Endothelial cell (in vitro differentiated cells): Measurements from ENCODE around the gene MAML3. TPM values are rescaled to one million over a fixed set of nuclear protein-coding genes. Genes with fewer than 3 reads are reported as not detected.

ENCODE experiments used
- DNase-seq: peaks from one replicate; pipeline ENCODE4 v3.0.0; 2021; ENCODE audit warnings: low spot score
- H3K27ac Mint-ChIP-seq: one replicate; pipeline ENCODE4 v1.8.0; 2021; ENCODE audit warnings: mixed read lengths, inconsistent platforms; ENCODE audit not compliant: unreplicated experiment
- H3K27me3 Mint-ChIP-seq: one replicate; pipeline ENCODE4 v1.8.0; 2021; ENCODE audit warnings: mild to moderate bottlenecking, moderate library complexity, mixed read lengths, inconsistent platforms; ENCODE audit not compliant: unreplicated experiment
- H3K36me3 Mint-ChIP-seq: one replicate; pipeline ENCODE4 v1.8.0; 2021; ENCODE audit warnings: mild to moderate bottlenecking, low read depth, mixed read lengths, inconsistent platforms; ENCODE audit not compliant: unreplicated experiment
- H3K4me1 Mint-ChIP-seq: one replicate; pipeline ENCODE4 v1.8.0; 2021; ENCODE audit warnings: mild to moderate bottlenecking, mixed read lengths, inconsistent platforms; ENCODE audit not compliant: unreplicated experiment
- H3K4me3 Mint-ChIP-seq: one replicate; pipeline ENCODE4 v1.8.0; 2021; ENCODE audit warnings: mild to moderate bottlenecking, mixed read lengths, inconsistent platforms; ENCODE audit not compliant: unreplicated experiment
- H3K9me3 Mint-ChIP-seq: one replicate; pipeline ENCODE4 v1.8.0; 2021; ENCODE audit warnings: mixed read lengths, inconsistent platforms; ENCODE audit not compliant: unreplicated experiment
- CTCF ChIP-seq: fragments of 200-600 bp; sonication (generic); IDR thresholded peaks from one replicate; pipeline ENCODE4 v1.5.0; 2021; ENCODE audit warnings: antibody characterized with exemption; ENCODE audit not compliant: unreplicated experiment
- total RNA-seq: library from RNA; stranded (reverse); fragmentation: NEBNext Ultra II Directional; extraction: Animal tissue kit (Norgen Biotek cat#: 25700); gene quantifications from one replicate; pipeline ENCODE4 v1.2.1, GENCODE V29; 2021; ENCODE audit not compliant: unreplicated experiment

Gene MAML3
- total RNA-seq, 1 donor from 2014 or later, result 31.0 TPM

- Mint-ChIP-seq H3K4me3 (no peak overlapping the region), H3K36me3 (peaks cover 18% of the 10 kb centered on the region), H3K9me3 (no peaks in the 10 kb centered on the region), H3K27me3 (peaks cover 9% of the 10 kb centered on the region), H3K4me1 (peaks cover 70% of the 10 kb centered on the region), H3K27ac (no peak overlapping the region)
- TF ChIP-seq CTCF, result no peak
- no peak for DNase-seq
Measured at GRCh38 chr4:139819082-139819481, 334.9 kb downstream of the MAML3 start.

DNA sequence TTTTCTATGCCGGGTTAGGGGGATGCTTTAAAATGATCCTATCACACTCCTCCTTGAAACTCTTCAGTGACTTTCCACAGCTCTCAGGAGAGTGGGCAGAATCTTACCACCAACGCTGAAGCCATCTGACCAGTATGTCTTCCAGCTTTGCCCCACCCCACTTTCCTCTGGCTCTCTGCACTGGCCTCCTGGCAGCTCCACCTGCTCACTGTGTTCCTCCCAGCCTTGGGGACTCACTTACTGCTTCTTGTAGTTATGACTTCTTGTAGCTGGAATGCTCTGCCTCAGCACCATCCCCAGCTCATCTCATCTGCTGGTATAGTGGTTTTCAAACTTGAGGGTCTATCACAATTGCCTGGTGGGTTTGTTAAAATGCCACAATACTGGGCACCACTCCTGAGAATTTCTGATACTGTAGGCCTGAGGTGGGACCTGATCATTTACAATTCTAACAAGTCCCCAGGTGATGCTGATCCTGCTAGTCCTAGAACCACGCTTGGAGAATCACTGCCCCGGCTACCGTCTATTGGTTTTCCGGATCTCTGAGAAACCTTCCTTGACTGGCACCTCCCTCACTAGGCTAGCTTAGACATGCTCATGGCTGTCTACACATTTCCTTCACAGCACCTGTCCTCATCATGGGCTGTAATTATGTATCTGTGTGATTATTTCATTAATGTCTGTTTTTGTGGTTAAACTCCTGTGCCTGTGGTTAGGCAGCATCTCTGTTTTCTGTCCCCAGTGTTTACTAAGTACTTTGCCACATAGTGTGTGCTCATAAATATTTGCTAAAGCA lies 336.1 kb downstream of the MAML3 start:
- H3K4me1 Mint-ChIP-seq, result peaks cover 70% of the 10 kb centered on the region
- H3K9me3 Mint-ChIP-seq, result no peaks in the 10 kb centered on the region
- no peak for TF ChIP-seq CTCF
- peak overlapping the region; percentile 99 for H3K27ac Mint-ChIP-seq
- peaks cover 9% of the 10 kb centered on the region for H3K27me3 Mint-ChIP-seq
- H3K4me3 Mint-ChIP-seq, result peak overlapping the region; percentile 58
- peaks cover 18% of the 10 kb centered on the region for H3K36me3 Mint-ChIP-seq
- no peak for DNase-seq

- Mint-ChIP-seq H3K9me3 (no peaks in the 10 kb centered on the region), H3K4me1 (peaks cover 60% of the 10 kb centered on the region), H3K4me3 (no peak overlapping the region)
Measured at GRCh38 chr4:139816856-139817255, 337.1 kb downstream of the MAML3 start.

DNA sequence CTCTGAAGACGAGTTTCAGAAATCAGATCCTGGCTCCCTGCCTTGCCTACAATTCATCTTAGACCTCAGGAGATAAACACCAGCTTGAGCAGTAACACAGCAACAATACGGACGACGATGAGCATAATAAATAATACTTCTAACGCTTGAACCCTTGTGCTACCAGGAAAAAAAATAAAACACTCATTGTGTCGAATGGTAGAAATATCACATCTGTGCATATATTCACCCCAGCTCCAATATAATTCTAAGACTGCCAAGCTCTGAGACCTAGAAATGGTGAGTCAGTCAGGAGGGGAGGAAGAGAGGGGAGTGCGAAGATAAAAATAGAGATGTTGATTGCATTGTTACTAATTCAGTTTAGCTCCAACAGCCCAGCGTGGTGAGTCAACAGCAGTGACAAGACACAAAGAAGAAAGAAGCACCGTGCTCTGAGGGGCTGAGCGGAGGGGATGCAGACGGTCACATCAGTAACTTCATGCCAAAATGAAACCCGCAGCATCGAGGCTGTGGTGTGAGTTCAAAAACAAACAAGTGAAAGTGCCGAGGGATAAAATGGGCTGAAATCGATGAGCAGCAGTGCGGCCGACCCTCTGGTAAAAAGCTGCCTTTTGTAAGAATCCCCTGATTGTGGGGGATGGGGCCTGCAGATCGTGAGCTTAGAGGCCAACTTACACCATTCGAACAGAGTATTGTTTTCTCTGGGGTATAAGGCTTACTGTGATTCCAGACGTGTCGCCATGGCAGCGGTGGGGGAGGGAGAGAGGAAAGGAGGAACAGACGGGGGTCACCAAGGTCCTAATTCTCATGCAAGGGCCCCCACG lies 338.0 kb downstream of the MAML3 start:
- H3K9me3 Mint-ChIP-seq, result no peaks in the 10 kb centered on the region
- H3K4me3 Mint-ChIP-seq, result peak overlapping the region; percentile 58
- DNase-seq, result peak; percentile 37
- no peak for TF ChIP-seq CTCF
- peaks cover 5% of the 10 kb centered on the region for H3K27me3 Mint-ChIP-seq
- H3K36me3 Mint-ChIP-seq, result peaks cover 12% of the 10 kb centered on the region
- H3K4me1 Mint-ChIP-seq, result peaks cover 59% of the 10 kb centered on the region
- peak overlapping the region; percentile 99 for H3K27ac Mint-ChIP-seq

More at GRCh38 chr4:139816856-139817255, 337.1 kb downstream of the MAML3 start:
- TF ChIP-seq CTCF, result no peak
- Mint-ChIP-seq H3K36me3 (peaks cover 15% of the 10 kb centered on the region), H3K27ac (peak overlapping the region; percentile 99), H3K27me3 (peaks cover 6% of the 10 kb centered on the region)
- no peak for DNase-seq
